ENCODE measurements around the gene RXRG.

RXRG gene

DNA sequence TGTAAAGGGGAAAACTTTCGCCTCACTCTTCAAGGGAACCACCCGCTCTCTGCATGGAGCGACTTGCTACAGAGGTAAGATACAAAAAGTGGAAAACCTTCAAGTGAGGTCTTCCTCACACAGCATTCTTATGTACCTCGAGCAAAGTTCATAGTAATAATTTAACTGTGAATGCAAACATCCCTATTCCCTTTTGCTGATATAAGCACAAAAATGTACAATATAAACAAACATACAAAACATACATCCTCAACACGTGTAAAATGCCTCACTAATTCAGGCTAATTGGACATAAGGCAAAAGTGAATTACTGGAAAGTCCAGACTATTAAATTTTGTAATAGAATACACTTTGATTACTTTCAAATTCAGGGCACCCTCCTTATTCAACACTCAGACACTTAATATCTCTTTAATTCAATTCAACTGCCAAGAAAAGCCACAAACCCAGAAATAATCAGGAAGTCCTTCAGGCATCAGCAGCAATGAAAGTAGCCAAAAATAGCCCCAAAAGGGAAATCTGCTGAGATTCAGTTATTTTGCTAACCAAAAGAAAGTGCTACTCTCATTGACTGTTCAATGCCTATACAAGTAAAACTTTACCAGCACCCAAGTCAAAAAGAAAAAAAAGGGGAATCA is 73.2 kb downstream of the RXRG start:
- H3K4me3 ChIP-seq (ENCODE audit: low read depth, low read length): no peak overlapping the region
- TF ChIP-seq, protein P1, sequence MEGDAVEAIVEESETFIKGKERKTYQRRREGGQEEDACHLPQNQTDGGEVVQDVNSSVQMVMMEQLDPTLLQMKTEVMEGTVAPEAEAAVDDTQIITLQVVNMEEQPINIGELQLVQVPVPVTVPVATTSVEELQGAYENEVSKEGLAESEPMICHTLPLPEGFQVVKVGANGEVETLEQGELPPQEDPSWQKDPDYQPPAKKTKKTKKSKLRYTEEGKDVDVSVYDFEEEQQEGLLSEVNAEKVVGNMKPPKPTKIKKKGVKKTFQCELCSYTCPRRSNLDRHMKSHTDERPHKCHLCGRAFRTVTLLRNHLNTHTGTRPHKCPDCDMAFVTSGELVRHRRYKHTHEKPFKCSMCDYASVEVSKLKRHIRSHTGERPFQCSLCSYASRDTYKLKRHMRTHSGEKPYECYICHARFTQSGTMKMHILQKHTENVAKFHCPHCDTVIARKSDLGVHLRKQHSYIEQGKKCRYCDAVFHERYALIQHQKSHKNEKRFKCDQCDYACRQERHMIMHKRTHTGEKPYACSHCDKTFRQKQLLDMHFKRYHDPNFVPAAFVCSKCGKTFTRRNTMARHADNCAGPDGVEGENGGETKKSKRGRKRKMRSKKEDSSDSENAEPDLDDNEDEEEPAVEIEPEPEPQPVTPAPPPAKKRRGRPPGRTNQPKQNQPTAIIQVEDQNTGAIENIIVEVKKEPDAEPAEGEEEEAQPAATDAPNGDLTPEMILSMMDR (IDR thresholded peaks at IDR 0.05; ENCODE audit: insufficient read depth, low read length, missing control alignments): no peak
- DNase-seq (ENCODE audit: low read depth, low spot score): no peak
- CTCF ChIA-PET: interaction anchor here (1.0 to 5.8 kb wide), 2 partner anchors 11 to 16 kb away, joined by 3 to 54 read pairs; no protein-coding TSS in a partner anchor
- POLR2A ChIA-PET: no interaction called here

DNA sequence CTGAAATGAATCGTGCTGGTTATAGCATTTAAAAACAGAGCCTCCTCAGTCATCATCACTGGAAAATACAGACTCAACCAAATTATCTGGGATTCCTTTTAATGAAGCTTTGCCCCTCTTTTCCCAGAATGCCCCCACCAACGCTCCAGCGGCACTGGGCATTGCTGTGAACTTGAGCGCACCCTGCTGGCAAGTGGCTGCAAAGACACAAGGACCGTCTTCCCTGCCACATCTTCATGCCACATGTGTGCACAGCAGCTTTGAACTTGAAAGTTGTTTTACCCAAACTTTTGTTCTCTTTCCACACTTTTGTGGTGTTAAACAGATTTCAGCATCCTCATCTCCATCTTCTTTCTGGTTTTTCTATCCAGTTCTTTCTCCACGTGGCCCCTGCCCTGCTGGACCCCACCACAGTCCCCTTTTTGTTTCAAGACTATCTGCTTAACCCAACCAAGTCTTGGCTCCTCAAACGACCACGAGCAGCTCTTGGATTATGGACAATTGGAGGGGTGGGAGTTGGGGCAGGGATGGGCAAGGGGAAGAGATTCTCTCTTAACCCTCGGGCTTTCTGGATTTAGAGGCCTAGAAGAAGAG is 75.6 kb downstream of the RXRG start:
- no peak for DNase-seq (ENCODE audit: low read depth, low spot score)
- no peak overlapping the region for H3K4me3 ChIP-seq (ENCODE audit: low read depth, low read length)
- POLR2A ChIA-PET: no interaction called here
- TF ChIP-seq, protein P1 (IDR thresholded peaks at IDR 0.05; ENCODE audit: insufficient read depth, low read length, missing control alignments): peak; percentile 89
- CTCF ChIA-PET: interaction anchor here (0.7 to 5.8 kb wide), 18 partner anchors 7 to 1109 kb away, joined by 3 to 69 read pairs (median 6); no protein-coding TSS in a partner anchor

DNA sequence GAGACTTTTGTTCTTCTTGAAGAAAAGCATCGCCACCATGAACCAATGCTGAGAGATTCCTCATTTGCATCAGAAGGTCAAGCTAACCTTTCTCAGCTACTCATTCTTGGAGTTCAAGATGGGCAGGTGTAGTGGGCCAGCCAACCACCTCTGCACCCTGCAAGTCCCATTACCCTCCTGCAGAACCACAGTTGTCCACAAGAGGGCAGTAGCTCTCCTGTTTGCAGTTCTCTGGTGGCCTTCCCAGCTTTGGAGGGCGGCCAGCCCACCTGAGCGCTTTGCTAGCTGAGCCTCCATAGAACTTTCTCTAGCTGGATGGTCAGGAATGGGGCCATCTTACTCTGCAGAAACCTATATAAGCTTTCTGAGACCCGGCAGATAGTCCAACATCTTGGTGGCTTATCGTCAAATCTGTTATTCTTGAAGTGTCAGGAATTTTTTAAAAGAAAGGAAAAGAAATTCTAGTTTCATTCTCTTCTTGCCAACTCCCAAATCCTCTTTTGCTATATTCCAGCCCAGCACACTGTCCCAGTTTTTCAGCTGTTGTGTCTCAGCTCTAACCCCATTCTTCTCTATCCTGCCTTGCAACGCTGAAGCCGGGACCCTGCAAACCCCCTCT is 77.4 kb downstream of the RXRG start:
- DNase-seq (ENCODE audit: low read depth, low spot score): no peak
- TF ChIP-seq, protein P1 (IDR thresholded peaks at IDR 0.05; ENCODE audit: insufficient read depth, low read length, missing control alignments): peak; percentile 94
- CTCF ChIA-PET: interaction anchor here (0.8 to 5.8 kb wide), 29 partner anchors 8 to 254 kb away, joined by 3 to 69 read pairs (median 6); partner anchors contain the start of gene LMX1A
- no peak overlapping the region for H3K4me3 ChIP-seq (ENCODE audit: low read depth, low read length)
- POLR2A ChIA-PET: no interaction called here

DNA sequence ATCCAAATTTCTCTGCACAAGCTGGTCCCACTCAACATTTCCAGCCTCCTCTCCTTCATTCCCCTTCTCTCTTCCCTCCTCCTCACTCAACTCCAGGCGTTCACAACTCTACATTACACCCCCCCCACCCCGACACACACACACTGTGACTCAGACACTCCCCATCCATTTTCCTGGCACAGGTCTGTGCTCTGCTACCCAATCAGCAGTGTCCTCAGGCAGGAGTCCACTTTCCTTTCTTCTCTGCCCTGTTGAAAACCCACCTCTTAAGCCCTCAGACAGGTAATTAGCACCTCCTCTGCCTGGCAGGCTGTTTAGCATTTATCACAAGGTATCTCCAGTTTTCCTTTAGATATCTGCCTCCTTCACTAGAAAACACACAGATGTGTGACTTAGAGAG is 79.6 kb downstream of the RXRG start:
- H3K4me3 ChIP-seq (ENCODE audit: low read depth, low read length): no peak overlapping the region
- DNase-seq (ENCODE audit: low read depth, low spot score): no peak
- ChIA-PET CTCF (no interaction called here), POLR2A (no interaction called here)
- TF ChIP-seq, protein P1 (IDR thresholded peaks at IDR 0.05; ENCODE audit: insufficient read depth, low read length, missing control alignments): no peak

DNA sequence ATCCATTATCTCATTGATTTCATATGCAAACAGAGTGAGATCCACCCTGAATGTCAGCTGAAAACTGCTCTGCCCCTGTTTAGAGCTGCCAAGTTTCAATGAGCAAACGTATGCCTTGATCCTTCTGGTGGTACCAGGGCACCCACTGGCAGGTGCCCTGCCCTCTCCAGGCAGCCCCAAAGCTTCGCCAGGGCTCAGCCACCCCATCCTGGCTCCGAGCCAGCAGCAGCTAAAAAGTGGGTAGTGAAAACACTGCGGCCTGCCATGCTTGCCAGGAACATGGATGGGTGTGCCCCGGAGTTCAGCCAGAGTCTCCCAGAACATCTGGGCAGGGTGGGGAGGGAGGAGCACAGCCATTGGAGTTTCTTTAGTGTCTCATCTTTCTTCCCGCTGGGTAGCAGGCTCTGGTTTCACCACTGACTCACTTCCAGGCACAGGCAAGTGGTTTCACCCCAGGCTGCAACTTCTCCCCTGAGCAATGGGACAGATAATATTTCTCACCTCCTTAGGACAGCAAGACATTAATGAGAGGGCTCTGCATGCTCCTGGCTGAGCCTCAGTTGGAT is 80.3 kb downstream of the RXRG start:
- ChIA-PET POLR2A (no interaction called here), CTCF (no interaction called here)
- H3K4me3 ChIP-seq (ENCODE audit: low read depth, low read length): no peak overlapping the region
- no peak for DNase-seq (ENCODE audit: low read depth, low spot score)
- TF ChIP-seq, protein P1 (IDR thresholded peaks at IDR 0.05; ENCODE audit: insufficient read depth, low read length, missing control alignments): no peak

DNA sequence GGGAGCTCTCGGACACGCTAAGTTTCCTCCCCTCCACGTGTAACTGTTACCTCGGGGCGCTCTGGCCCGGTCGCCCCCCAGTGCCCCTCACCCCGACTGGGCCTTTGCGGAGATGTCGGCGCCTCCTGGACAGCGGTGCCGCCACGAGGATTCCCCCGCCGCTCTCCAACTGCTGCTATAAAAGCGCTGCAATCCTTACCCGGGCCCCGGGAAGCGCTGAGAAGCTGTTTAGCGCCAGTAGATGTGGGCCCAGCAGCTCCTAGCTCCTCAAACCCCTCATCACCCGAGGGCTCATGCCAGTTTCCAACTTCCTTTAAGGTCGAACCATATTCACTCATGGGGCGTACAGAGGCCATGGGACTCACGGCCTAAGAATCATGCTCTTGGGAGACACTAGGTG is 88.0 kb downstream of the RXRG start:
- TF ChIP-seq, protein P1 (IDR thresholded peaks at IDR 0.05; ENCODE audit: insufficient read depth, low read length, missing control alignments): no peak
- ChIA-PET CTCF (interaction anchor here (1.3 kb wide), 1 partner anchor 11 kb away, joined by 6 read pairs; no protein-coding TSS in a partner anchor), POLR2A (no interaction called here)
- no peak overlapping the region for H3K4me3 ChIP-seq (ENCODE audit: low read depth, low read length)
- no peak for DNase-seq (ENCODE audit: low read depth, low spot score)

Data from AG04449 (cell line).